ENCODE results near the gene NAGPA. TPM values are rescaled to one million over a fixed set of nuclear protein-coding genes. Genes with fewer than 3 reads are reported as not detected.

Gene NAGPA
- total and polyA plus RNA-seq, 2 experiments from 2014 or later: 6.3 to 20.7 TPM

- no peak overlapping the region for H3K4me2 ChIP-seq
- no peak overlapping the region for H3K4me3 Mint-ChIP-seq
- no peaks in the 10 kb centered on the region for H3K36me3 ChIP-seq (ENCODE audit: insufficient read depth)
- H2AFZ ChIP-seq: no peak overlapping the region
- no peak for ATAC-seq
- no peak for TF ChIP-seq ZNF114 (CRISPR knock-in tag; IDR thresholded peaks at IDR 0.05)
- TF ChIP-seq, protein P1, sequence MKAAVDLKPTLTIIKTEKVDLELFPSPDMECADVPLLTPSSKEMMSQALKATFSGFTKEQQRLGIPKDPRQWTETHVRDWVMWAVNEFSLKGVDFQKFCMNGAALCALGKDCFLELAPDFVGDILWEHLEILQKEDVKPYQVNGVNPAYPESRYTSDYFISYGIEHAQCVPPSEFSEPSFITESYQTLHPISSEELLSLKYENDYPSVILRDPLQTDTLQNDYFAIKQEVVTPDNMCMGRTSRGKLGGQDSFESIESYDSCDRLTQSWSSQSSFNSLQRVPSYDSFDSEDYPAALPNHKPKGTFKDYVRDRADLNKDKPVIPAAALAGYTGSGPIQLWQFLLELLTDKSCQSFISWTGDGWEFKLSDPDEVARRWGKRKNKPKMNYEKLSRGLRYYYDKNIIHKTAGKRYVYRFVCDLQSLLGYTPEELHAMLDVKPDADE (IDR thresholded peaks at IDR 0.05): no peak
- TF ChIP-seq EZH2phosphoT487 (IDR thresholded peaks at IDR 0.05; ENCODE audit: unreplicated experiment): no peak
- TF ChIP-seq ZNF462 (CRISPR knock-in tag; IDR thresholded peaks at IDR 0.05): no peak
- TF ChIP-seq, protein P2, sequence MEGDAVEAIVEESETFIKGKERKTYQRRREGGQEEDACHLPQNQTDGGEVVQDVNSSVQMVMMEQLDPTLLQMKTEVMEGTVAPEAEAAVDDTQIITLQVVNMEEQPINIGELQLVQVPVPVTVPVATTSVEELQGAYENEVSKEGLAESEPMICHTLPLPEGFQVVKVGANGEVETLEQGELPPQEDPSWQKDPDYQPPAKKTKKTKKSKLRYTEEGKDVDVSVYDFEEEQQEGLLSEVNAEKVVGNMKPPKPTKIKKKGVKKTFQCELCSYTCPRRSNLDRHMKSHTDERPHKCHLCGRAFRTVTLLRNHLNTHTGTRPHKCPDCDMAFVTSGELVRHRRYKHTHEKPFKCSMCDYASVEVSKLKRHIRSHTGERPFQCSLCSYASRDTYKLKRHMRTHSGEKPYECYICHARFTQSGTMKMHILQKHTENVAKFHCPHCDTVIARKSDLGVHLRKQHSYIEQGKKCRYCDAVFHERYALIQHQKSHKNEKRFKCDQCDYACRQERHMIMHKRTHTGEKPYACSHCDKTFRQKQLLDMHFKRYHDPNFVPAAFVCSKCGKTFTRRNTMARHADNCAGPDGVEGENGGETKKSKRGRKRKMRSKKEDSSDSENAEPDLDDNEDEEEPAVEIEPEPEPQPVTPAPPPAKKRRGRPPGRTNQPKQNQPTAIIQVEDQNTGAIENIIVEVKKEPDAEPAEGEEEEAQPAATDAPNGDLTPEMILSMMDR (conservative IDR thresholded peaks at IDR 0.05; ENCODE audit: low read depth in 2 of 2): no peak
- TF ChIP-seq JUNB (IDR thresholded peaks at IDR 0.05; ENCODE audit: unreplicated experiment): no peak
- TF ChIP-seq EZH2 (IDR thresholded peaks at IDR 0.05; ENCODE audit: low read depth, unreplicated experiment): no peak
- TF ChIP-seq ZNF331 (CRISPR knock-in tag; IDR thresholded peaks at IDR 0.05; ENCODE audit: low read depth): no peak
- TF ChIP-seq CREB1 (CRISPR knock-in tag; IDR thresholded peaks at IDR 0.05; ENCODE audit: low read depth): no peak
- TF ChIP-seq POLR2AphosphoS5 (IDR thresholded peaks at IDR 0.05; ENCODE audit: low read depth): no peak
- TF ChIP-seq, protein P3, sequence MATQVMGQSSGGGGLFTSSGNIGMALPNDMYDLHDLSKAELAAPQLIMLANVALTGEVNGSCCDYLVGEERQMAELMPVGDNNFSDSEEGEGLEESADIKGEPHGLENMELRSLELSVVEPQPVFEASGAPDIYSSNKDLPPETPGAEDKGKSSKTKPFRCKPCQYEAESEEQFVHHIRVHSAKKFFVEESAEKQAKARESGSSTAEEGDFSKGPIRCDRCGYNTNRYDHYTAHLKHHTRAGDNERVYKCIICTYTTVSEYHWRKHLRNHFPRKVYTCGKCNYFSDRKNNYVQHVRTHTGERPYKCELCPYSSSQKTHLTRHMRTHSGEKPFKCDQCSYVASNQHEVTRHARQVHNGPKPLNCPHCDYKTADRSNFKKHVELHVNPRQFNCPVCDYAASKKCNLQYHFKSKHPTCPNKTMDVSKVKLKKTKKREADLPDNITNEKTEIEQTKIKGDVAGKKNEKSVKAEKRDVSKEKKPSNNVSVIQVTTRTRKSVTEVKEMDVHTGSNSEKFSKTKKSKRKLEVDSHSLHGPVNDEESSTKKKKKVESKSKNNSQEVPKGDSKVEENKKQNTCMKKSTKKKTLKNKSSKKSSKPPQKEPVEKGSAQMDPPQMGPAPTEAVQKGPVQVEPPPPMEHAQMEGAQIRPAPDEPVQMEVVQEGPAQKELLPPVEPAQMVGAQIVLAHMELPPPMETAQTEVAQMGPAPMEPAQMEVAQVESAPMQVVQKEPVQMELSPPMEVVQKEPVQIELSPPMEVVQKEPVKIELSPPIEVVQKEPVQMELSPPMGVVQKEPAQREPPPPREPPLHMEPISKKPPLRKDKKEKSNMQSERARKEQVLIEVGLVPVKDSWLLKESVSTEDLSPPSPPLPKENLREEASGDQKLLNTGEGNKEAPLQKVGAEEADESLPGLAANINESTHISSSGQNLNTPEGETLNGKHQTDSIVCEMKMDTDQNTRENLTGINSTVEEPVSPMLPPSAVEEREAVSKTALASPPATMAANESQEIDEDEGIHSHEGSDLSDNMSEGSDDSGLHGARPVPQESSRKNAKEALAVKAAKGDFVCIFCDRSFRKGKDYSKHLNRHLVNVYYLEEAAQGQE (IDR thresholded peaks at IDR 0.05; ENCODE audit: unreplicated experiment): no peak
- TF ChIP-seq STAT1 (IDR thresholded peaks at IDR 0.05; ENCODE audit: unreplicated experiment): no peak
- peaks cover 10% of the 10 kb centered on the region; the same call in 2 of the 3 replicates for H3K4me1 Mint-ChIP-seq
- peaks cover 12% of the 10 kb centered on the region for H3K27me3 Mint-ChIP-seq (ENCODE audit: insufficient read depth, low read depth, poor library complexity)
- no peak overlapping the region for H3K4me3 ChIP-seq
- H4K20me1 ChIP-seq (replicated peaks; ENCODE audit: insufficient read depth): no peaks in the 10 kb centered on the region
- peaks cover 2% of the 10 kb centered on the region; the same call in 1 of the 2 replicates for H3K4me1 ChIP-seq (ENCODE audit: insufficient read depth)
- no peaks in the 10 kb centered on the region for H3F3A ChIP-seq (replicated peaks; ENCODE audit: low read depth)
- no peaks in the 10 kb centered on the region for H3K36me3 Mint-ChIP-seq (ENCODE audit: low read depth)
- H3K27ac ChIP-seq (ENCODE audit: low read depth): no peak overlapping the region
- H3K9me3 Mint-ChIP-seq: no peaks in the 10 kb centered on the region
- H3K27me3 ChIP-seq (ENCODE audit: insufficient read depth): peaks cover under 1% of the 10 kb centered on the region
- DNase-seq (ENCODE audit: low spot score): no peak
- H3K79me2 ChIP-seq (replicated peaks; ENCODE audit: insufficient read depth): no peaks in the 10 kb centered on the region; the same call in 1 of the 2 replicates
- no peaks in the 10 kb centered on the region for H3K9me2 ChIP-seq (ENCODE audit: insufficient read depth)
- no peak overlapping the region for H3K27ac Mint-ChIP-seq
Observed at GRCh38 chr16:5027575-5028235, 6.0 kb downstream of the NAGPA start.
